Measurements from ENCODE around the gene CCDC187. TPM values are rescaled to one million over a fixed set of nuclear protein-coding genes. Genes with fewer than 3 reads are reported as not detected.

The CCDC187 gene
- total RNA-seq, 2 donors from 2014 or later: 1.3 to 2.3 TPM

DNA sequence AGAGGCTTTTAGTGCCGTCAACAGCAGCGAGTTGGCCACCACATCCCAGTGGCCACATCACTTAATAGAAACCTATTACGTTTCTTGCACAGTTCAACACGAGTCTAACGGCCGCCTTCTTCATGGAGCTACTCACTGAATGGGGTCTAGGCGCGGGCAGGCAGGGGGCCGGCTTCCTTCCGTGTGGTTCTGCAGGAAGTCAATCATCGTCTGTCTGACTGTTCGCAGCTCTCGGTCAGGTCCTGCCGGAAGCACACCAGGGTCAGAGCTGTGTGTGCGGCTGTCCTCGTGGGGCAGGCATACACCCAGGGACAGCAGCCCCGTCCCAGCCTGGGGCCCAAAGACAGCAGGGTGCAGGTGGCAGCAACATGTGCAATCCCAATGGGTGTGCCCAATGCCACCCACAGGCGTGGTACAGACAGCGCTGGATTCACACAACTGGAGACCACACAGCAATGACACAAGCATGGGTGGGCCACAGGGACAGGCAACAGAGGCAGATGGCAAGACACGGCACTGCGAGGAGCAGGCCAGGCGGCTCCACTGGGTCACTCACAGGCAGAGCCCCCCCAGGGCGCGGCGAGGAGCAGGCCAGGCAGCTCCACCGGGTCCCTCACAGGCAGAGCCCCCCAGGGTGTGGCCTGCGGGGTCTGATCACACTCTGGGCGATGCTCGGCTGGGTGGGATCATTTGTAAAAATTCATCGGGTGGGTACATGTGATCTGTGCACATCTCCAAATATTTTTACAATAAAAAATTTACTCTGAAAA lies 79.8 kb downstream of the CCDC187 start:
- peaks cover 11% of the 10 kb centered on the region for H3K4me1 ChIP-seq
- no peaks in the 10 kb centered on the region for H3K27me3 ChIP-seq
- 88 to 89% methylated on average over 19 to 30 of the region's 30 CpGs for WGBS, 2 donors
- peaks cover 0 to 9% of the 10 kb centered on the region in 2 donors for H3K36me3 ChIP-seq (replicated peaks in 1 of 2; ENCODE audit: insufficient read depth in 1 of 2, low read depth in 2 of 2)
- ATAC-seq (no peak), DNase-seq (no peak)
- H3K4me3 ChIP-seq: no peak overlapping the region
- H3K27ac ChIP-seq: no peak overlapping the region
- TF ChIP-seq POLR2A (IDR thresholded peaks at IDR 0.05): no peak
- TF ChIP-seq, protein P1, sequence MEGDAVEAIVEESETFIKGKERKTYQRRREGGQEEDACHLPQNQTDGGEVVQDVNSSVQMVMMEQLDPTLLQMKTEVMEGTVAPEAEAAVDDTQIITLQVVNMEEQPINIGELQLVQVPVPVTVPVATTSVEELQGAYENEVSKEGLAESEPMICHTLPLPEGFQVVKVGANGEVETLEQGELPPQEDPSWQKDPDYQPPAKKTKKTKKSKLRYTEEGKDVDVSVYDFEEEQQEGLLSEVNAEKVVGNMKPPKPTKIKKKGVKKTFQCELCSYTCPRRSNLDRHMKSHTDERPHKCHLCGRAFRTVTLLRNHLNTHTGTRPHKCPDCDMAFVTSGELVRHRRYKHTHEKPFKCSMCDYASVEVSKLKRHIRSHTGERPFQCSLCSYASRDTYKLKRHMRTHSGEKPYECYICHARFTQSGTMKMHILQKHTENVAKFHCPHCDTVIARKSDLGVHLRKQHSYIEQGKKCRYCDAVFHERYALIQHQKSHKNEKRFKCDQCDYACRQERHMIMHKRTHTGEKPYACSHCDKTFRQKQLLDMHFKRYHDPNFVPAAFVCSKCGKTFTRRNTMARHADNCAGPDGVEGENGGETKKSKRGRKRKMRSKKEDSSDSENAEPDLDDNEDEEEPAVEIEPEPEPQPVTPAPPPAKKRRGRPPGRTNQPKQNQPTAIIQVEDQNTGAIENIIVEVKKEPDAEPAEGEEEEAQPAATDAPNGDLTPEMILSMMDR (IDR thresholded peaks at IDR 0.05): no peak
- no peaks in the 10 kb centered on the region for H3K9me3 ChIP-seq
- intact Hi-C loops (cut with DNase I): no loop called here

DNA sequence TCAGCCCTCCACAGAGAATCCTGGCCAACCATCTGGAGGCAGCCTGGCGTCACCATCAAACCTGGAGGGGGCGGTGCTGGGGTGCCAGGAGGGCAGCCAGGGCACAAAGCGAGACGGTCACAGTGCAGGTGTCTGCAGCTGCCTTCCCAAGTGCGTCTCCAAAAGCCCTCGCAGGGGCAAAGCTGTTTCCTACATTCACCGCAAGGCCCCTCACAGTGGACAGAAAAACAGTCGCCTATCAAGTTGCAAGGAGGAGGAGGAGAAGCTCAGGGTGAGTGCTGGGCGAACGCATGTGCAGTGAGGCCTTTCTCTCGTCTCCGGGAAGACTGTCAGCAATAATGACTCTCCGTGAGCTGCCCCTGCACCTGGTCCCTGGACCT lies 81.0 kb downstream of the CCDC187 start:
- 92 to 94% methylated on average over 11 to 13 of the region's 13 CpGs for WGBS, 2 donors
- Histone ChIP-seq H3K4me3 (no peak overlapping the region), H3K9me3 (no peaks in the 10 kb centered on the region), H3K4me1 (peaks cover 6% of the 10 kb centered on the region), H3K27me3 (no peaks in the 10 kb centered on the region), H3K27ac (no peak overlapping the region), H3K36me3 (replicated peaks in 1 of 2; ENCODE audit: insufficient read depth in 1 of 2, low read depth in 2 of 2) (peaks cover 0 to 13% of the 10 kb centered on the region in 2 donors)
- TF ChIP-seq, protein P1 (IDR thresholded peaks at IDR 0.05): no peak
- TF ChIP-seq POLR2A (IDR thresholded peaks at IDR 0.05): no peak
- intact Hi-C loops (cut with DNase I): no loop called here
- DNase-seq (no peak), ATAC-seq (no peak)

GRCh38 chr9:136222166-136222905 lies 81.6 kb downstream of the CCDC187 start:
- Histone ChIP-seq H3K27me3 (no peaks in the 10 kb centered on the region), H3K9me3 (no peaks in the 10 kb centered on the region), H3K4me1 (peaks cover 6% of the 10 kb centered on the region), H3K27ac (no peak overlapping the region), H3K36me3 (replicated peaks in 1 of 2; ENCODE audit: insufficient read depth in 1 of 2, low read depth in 2 of 2) (peaks cover 0 to 13% of the 10 kb centered on the region in 2 donors), H3K4me3 (no peak overlapping the region)
- no peak for DNase-seq
- no peak for ATAC-seq
- TF ChIP-seq POLR2A (IDR thresholded peaks at IDR 0.05): no peak
- TF ChIP-seq, protein P1 (IDR thresholded peaks at IDR 0.05): no peak
- 95% methylated on average over 12 to 38 of the region's 38 CpGs for WGBS, 2 donors
- intact Hi-C loops (cut with DNase I): no loop called here

GRCh38 chr9:136220017-136220729 lies 83.7 kb downstream of the CCDC187 start:
- Histone ChIP-seq H3K27ac (no peak overlapping the region), H3K27me3 (no peaks in the 10 kb centered on the region), H3K4me3 (no peak overlapping the region), H3K4me1 (no peaks in the 10 kb centered on the region), H3K36me3 (replicated peaks in 1 of 2; ENCODE audit: insufficient read depth in 1 of 2, low read depth in 2 of 2) (peaks cover 0 to 16% of the 10 kb centered on the region in 2 donors), H3K9me3 (no peaks in the 10 kb centered on the region)
- intact Hi-C loops (cut with DNase I): no loop called here
- 86 to 89% methylated on average over 15 of the region's 15 CpGs for WGBS, 2 donors
- TF ChIP-seq, protein P1 (IDR thresholded peaks at IDR 0.05): no peak
- no peak for TF ChIP-seq POLR2A (IDR thresholded peaks at IDR 0.05)
- DNase-seq (no peak), ATAC-seq (no peak)

Measured in body of pancreas (tissue), 4 donors.